SU-DHL-6 (cell line): ENCODE measurements around the gene CCNE1.

Experiments used
- EZH2phosphoT487 ChIP-seq: fragments of 200-600 bp; sonication (generic), shearing (Covaris generic); conservative IDR thresholded peaks from 2 replicates; pipeline ENCODE4 v1.6.1; 2018; ENCODE audit warnings: mild to moderate bottlenecking, antibody characterized with exemption, low read length, moderate library complexity, mixed read lengths
- TF ChIP-seq, protein P1 (sequence below): fragments of 200-600 bp; sonication (generic); IDR thresholded peaks from one replicate; pipeline ENCODE4 v1.5.1; 2017; ENCODE audit warnings: antibody characterized with exemption, mild to moderate bottlenecking, low read length, moderate library complexity; ENCODE audit not compliant: insufficient read depth, poor library complexity, severe bottlenecking

DNA sequence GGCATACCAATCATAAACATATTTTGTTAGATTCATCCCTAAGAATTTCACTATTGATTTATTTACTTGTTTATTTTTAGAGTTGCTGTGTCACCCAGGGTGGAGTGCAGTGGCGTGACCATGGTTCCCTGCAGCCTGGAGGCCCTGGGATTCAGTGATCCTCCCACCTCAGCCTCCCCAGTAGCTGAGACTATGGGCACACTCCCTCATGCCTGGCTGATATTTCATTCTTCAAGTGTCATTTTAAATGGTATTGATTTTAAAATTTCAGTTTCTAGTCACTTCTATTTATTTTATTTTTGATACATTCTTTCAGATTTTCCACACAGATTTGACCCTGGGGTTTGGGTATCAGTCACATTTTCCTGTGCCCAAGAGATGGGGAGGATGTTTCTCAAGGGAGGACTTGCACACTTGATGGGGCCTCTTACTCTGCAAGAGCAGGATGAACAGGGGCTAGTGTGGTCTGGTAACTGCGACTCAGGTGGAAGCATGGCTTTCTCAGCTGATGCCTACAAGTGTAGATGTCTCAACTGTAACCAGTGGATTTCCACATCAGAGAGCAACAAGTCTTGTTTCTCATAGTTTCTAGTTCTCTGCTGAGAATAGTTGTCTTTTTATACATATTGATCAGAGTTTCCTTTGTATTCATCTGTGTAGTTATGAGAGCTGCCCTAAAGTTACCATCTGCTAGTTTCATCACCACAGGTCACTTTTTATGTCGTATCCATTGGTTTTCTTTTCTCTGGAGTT, 40.2 kb downstream of the CCNE1 start:
- TF ChIP-seq, protein P1, sequence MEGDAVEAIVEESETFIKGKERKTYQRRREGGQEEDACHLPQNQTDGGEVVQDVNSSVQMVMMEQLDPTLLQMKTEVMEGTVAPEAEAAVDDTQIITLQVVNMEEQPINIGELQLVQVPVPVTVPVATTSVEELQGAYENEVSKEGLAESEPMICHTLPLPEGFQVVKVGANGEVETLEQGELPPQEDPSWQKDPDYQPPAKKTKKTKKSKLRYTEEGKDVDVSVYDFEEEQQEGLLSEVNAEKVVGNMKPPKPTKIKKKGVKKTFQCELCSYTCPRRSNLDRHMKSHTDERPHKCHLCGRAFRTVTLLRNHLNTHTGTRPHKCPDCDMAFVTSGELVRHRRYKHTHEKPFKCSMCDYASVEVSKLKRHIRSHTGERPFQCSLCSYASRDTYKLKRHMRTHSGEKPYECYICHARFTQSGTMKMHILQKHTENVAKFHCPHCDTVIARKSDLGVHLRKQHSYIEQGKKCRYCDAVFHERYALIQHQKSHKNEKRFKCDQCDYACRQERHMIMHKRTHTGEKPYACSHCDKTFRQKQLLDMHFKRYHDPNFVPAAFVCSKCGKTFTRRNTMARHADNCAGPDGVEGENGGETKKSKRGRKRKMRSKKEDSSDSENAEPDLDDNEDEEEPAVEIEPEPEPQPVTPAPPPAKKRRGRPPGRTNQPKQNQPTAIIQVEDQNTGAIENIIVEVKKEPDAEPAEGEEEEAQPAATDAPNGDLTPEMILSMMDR, result no peak
- no peak for TF ChIP-seq EZH2phosphoT487
